NCI-H226 (cell line): Measurements from ENCODE around the gene PCDHGA1.

ENCODE experiments used
- DNase-seq: peaks from one replicate; pipeline ENCODE4 v3.0.0-alpha.2; 2015

Gene PCDHGA1

DNA sequence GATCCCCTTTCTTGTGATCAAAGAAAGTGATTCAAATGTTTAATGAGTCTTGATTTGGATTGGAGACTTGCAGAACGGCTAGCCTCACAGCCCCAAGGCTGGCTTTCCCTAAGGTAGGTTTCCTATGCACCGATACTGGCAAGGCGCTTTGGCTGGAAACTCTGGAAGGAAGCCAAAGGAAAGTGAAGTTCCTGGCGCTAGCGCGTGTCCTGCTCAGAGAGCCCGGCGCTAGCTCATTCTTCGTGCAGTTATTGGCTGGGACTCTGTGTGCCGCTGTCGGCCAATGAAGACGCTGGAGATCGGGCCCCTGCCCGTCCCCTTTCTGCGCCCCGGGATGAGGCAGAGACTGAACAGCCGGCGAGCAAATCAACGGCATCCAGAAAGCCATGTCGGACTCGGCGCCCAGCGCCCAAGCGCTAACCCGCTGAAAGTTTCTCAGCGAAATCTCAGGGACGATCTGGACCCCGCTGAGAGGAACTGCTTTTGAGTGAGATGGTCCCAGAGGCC, 145.4 kb downstream of the PCDHGA1 start, which contains the start of gene PCDHGC3:
Gene PCDHGC3, plus strand, starts transcription at position 342 of the 507 bp plus-strand sequence. Its CDS starts 151 bp downstream, at position 493.
- peak; percentile 95 for DNase-seq

DNA sequence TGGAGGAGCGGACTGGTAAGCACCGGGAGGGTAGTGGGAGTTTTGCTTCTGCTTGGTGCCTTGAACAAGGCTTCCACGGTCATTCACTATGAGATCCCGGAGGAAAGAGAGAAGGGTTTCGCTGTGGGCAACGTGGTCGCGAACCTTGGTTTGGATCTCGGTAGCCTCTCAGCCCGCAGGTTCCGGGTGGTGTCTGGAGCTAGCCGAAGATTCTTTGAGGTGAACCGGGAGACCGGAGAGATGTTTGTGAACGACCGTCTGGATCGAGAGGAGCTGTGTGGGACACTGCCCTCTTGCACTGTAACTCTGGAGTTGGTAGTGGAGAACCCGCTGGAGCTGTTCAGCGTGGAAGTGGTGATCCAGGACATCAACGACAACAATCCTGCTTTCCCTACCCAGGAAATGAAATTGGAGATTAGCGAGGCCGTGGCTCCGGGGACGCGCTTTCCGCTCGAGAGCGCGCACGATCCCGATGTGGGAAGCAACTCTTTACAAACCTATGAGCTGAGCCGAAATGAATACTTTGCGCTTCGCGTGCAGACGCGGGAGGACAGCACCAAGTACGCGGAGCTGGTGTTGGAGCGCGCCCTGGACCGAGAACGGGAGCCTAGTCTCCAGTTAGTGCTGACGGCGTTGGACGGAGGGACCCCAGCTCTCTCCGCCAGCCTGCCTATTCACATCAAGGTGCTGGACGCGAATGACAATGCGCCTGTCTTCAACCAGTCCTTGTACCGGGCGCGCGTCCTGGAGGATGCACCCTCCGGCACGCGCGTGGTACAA, 146.0 kb downstream of the PCDHGA1 start:
- peak; percentile 22 for DNase-seq

DNA sequence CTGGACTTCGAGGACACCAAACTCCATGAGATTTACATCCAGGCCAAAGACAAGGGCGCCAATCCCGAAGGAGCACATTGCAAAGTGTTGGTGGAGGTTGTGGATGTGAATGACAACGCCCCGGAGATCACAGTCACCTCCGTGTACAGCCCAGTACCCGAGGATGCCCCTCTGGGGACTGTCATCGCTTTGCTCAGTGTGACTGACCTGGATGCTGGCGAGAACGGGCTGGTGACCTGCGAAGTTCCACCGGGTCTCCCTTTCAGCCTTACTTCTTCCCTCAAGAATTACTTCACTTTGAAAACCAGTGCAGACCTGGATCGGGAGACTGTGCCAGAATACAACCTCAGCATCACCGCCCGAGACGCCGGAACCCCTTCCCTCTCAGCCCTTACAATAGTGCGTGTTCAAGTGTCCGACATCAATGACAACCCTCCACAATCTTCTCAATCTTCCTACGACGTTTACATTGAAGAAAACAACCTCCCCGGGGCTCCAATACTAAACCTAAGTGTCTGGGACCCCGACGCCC, 146.8 kb downstream of the PCDHGA1 start:
- DNase-seq = no peak

DNA sequence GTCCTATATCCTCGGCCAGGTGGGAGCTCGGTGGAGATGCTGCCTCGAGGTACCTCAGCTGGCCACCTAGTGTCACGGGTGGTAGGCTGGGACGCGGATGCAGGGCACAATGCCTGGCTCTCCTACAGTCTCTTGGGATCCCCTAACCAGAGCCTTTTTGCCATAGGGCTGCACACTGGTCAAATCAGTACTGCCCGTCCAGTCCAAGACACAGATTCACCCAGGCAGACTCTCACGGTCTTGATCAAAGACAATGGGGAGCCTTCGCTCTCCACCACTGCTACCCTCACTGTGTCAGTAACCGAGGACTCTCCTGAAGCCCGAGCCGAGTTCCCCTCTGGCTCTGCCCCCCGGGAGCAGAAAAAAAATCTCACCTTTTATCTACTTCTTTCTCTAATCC, 147.5 kb downstream of the PCDHGA1 start:
- DNase-seq = no peak

DNA sequence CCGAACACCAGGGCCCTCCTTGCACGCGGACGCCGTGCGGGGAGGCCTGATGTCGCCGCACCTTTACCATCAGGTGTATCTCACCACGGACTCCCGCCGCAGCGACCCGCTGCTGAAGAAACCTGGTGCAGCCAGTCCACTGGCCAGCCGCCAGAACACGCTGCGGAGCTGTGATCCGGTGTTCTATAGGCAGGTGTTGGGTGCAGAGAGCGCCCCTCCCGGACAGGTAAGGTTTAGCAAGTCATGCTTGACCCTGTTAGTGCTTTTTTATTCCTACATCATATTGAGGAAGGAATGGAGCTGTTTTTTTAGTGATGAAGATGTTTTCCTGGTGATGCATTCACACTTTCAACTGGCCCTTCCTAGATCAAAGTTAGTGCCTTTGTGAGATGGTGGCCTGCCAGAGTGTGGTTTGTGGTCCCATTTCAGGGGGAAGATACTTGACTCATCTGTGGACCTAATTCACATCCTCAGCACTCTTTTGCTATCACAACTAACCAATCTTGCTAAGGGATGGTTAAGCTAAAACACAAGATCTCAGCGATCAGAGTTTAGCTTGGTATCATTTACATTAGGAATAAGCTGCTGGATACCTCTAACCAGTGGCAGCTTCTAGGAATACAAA, 148.1 kb downstream of the PCDHGA1 start:
- no peak for DNase-seq

DNA sequence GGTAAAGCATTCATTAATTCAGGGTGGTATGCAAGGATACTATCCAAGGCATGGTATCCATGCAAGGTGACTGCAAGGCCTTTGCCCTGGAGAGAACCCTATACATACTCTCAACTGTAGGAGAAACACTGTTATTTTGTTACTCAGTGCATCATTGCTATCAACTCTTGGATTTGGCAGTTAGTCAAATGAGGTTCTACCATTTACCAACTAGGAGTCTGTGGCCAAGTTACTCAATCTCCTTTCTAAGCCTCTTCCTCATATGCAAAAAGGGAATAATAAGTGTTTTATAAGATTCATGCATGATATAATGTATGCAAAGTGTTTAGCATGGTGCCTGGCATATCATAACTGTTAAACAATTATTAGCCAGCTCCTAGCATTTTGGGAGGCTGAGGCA, 149.5 kb downstream of the PCDHGA1 start:
- DNase-seq = no peak

DNA sequence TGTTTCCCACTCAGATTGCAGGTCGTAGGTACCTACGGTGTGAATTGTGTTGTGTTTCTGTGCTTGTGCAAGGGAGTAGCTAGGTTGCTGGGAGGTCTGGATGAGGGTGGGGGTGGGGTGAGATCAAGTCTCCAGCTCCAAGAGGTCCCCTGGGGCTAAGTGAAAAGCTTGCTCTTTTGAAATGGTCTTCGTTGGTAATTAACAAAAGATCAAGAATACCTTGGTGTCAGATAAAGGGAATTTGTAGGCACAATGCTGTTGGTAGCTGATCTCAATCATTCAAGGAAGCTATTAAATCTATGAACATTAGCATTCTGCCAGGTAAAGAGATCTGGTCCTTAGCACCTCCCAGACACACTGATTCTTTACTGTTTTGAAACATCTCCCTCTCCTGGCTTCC, 153.6 kb downstream of the PCDHGA1 start:
- no peak for DNase-seq

DNA sequence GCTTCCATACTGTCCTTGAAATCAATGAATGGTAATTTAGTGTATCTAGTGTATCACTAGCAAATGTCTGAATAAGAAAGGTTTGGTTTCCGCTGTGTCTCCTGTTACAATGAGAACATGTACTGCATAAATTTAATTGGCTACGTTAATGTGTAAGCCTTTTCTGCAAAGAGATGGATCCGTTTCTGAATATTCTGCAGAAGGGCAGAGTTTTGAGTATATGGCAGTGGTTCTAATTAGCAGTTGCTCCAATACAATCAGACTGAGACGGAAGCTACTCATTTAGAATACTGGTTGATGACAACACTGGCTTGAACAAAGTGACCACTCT, 154.0 kb downstream of the PCDHGA1 start:
- no peak for DNase-seq

DNA sequence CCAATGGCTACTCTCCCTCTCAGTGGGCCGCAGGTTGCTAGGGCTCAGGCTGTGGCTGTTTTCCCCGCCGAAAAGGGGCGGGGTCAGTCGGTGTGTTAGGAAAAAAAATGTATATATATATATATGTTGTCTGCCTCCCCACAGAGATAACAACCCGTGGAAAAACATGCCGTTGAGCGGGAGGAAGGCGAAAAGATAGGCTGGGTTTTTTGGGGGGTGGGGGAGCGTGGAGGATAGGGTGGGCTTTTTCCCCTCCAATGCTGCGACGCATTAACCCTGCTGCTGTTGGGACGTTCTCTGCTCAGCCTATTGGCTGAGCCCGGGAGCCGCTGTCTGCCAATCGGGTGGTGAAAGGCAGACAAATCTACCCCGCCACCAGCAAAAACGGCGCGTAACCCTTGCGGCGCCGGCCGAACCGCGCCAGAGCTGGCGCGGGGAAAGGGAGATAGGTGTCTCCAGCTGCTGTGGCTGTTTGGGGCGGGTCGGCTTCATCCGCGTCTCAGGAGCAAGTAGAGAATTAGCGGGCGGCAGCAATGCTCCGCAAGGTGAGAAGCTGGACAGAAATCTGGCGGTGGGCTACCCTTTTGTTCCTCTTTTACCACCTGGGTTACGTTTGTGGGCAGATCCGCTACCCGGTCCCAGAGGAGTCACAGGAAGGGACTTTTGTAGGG, 154.5 kb downstream of the PCDHGA1 start, which contains the start of gene PCDHGC4:
Gene PCDHGC4, plus strand, starts transcription at position 390 of the 671 bp plus-strand sequence. Its CDS starts 144 bp downstream, at position 534.
- no peak for DNase-seq

DNA sequence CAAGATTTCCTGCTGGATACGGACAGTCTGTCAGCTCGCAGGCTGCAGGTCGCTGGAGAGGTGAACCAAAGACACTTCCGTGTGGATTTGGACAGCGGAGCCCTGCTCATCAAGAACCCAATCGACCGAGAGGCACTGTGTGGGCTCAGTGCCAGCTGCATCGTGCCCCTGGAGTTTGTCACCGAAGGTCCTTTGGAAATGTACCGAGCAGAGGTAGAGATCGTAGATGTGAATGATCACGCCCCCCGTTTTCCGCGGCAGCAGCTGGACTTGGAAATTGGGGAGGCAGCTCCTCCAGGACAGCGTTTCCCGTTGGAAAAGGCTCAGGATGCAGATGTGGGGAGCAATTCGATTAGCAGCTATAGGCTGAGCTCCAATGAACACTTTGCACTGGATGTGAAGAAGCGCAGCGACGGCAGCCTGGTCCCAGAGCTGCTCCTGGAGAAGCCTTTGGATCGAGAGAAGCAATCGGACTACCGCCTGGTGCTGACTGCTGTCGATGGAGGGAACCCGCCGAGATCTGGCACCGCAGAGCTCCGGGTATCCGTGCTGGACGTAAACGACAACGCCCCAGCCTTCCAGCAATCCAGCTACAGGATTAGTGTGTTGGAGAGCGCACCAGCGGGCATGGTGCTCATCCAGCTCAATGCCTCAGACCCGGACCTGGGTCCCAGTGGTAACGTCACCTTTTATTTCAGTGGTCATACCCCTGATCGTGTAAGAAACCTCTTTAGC, 155.2 kb downstream of the PCDHGA1 start:
- no peak for DNase-seq

DNA sequence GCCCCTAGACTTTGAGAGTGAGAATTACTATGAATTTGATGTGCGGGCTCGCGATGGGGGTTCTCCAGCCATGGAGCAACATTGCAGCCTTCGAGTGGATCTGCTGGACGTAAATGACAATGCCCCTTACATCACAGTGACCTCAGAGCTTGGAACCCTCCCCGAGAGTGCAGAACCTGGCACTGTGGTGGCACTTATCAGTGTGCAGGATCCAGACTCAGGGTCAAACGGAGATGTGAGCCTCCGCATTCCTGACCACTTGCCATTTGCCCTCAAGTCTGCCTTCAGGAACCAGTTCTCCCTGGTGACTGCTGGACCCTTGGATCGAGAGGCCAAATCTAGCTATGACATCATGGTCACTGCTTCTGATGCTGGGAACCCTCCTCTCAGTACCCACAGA, 155.8 kb downstream of the PCDHGA1 start:
- DNase-seq = no peak

DNA sequence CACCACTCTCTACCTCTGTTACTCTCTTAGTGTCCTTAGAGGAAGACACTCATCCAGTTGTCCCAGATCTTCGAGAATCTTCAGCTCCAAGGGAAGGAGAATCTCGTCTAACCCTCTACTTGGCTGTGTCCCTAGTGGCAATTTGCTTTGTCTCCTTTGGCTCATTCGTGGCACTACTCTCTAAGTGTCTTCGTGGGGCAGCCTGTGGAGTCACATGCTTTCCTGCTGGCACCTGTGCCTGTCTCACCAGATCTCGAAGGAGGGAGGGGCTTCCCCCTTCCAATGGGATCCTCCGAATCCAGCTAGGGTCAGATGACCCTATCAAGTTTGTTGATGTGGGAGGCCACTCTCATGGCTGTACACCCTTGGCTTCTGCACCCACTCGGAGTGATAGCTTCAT, 156.8 kb downstream of the PCDHGA1 start:
- no peak for DNase-seq

DNA sequence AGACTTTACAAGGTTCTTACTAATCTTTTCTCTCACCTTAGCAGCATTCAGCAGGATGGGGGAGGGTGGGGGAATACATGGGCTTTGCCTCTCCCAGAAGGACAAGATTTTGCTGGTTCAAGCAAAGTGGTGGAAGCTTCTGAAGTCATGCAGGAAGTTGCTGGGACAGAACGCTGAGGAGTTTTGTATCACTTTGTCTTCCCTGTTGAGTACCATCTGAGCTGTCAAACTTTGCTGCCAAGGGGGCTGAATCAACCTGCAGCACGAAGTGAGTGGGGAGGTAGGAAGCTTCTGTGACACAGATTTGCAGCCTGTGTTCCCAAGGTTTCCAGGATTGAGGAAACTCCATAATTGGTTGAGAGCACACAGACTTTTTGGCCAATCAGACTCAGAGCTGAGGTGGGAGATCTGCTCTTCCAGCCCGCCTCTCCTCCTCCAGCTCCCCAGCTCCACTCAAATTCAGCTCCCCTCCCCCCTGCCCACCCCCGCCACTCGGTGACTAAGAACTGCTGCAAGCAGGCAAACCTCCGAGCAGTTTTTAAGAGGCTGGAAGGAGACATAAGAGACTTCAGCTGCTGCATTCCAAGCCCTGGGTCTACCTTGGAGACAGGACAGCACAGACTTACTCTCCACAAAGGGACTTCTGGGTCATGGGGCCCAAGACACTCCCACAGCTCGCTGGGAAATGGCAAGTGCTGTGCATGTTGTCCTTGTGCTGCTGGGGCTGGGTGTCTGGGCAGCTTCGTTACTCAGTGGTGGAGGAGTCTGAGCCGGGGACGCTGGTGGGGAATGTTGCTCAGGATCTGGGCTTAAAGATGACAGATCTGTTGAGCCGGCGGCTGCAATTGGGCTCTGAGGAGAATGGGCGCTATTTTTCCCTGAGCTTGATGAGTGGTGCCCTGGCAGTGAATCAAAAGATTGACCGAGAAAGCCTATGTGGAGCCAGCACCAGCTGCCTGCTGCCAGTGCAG, 158.6 kb downstream of the PCDHGA1 start, which contains the start of gene PCDHGC5:
Gene PCDHGC5, plus strand, starts transcription at position 491 of the 971 bp plus-strand sequence. Its CDS starts 160 bp downstream, at position 651.
- DNase-seq = peak; percentile 44

DNA sequence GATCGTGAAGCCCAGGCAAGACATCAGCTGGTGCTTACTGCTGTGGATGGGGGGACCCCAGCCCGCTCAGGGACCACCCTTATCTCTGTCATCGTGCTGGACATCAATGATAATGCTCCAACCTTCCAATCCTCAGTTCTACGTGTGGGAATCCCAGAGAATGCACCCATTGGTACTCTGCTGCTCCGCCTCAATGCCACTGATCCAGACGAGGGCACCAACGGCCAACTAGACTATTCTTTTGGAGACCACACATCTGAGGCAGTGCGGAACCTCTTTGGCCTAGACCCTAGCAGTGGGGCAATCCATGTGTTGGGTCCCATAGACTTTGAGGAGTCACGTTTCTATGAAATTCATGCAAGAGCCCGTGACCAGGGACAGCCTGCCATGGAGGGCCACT, 159.5 kb downstream of the PCDHGA1 start:
- DNase-seq = no peak

DNA sequence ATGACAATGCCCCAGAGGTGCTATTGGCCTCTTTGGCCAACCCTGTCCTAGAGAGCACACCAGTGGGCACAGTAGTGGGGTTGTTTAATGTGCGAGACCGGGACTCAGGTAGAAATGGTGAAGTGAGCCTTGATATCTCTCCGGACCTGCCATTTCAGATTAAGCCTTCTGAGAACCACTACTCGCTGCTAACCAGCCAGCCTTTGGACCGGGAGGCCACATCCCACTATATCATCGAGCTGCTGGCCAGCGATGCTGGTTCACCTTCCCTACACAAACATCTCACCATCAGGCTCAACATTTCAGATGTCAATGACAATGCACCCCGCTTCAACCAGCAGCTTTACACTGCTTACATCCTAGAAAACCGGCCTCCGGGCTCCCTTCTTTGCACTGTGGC, 160.0 kb downstream of the PCDHGA1 start:
- DNase-seq = no peak

DNA sequence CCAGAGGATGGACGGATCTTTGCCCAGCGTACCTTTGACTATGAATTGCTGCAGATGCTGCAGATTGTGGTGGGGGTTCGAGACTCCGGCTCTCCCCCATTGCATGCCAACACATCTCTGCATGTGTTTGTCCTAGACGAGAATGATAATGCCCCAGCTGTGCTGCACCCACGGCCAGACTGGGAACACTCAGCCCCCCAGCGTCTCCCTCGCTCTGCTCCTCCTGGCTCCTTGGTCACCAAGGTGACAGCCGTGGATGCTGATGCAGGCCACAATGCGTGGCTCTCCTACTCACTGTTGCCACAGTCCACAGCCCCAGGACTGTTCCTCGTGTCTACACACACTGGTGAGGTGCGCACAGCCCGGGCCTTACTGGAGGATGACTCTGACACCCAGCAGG, 160.5 kb downstream of the PCDHGA1 start:
- DNase-seq = no peak

DNA sequence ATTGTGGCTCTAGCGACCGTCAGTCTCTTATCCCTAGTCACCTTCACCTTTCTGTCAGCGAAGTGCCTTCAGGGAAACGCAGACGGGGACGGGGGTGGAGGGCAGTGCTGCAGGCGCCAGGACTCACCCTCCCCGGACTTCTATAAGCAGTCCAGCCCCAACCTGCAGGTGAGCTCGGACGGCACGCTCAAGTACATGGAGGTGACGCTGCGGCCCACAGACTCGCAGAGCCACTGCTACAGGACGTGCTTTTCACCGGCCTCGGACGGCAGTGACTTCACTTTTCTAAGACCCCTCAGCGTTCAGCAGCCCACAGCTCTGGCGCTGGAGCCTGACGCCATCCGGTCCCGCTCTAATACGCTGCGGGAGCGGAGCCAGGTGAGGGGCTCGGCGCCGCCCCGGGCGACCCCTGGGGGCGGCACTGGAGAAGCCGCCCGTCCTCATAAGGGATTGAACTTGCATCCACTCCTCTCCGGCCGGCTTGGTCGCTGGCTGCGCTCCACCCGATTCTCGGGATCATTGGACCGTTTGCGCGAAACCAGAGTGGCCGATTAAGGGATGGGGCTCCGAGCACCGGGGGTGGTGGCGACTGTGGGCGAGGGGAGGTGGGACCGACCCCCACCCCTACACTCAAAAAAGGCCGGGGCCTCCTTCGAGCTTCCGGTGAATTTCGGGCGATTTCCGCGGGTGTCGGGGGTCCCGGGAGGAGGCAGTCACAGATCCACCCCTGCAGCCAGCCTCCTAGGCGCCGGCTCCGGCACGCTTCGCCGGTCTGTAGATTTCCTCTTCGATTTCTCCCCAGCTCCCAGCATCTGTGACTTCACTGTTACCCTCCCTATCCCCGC, 161.2 kb downstream of the PCDHGA1 start:
- DNase-seq = no peak

DNA sequence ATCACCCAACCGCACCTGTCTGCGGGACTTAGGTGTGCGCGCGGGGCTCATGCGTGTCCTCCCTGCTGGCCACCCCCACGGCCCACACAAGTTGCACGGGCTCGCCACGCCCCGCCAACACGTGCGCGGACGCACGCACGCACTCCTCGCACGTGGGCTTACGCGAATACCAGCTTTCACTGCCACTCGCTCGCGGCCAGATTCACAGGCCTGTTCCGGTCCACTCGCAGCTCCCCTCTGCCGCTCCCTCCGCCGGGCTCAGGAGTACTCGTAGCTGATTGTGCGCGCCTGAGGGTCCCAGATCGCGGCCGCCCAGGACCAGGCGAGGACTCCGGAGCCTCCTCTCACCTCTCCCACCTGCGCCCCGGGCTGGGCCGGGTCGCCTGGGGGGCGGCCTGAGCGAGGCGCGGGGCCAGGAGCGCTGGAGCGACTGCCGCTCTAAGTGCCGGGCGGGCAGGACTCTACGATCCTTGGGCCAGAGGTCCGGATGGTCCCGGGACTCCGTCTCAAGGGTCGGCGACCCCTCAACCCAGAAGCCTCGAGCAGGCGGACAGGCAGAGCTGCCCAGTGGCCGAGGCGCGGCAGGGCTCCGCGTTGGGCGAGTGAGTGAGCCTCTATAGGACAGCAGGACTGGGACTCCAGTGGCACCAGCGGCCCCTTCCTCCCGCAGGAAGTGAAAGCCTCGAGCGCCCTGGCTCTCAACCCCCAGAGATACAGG, 162.0 kb downstream of the PCDHGA1 start:
- DNase-seq = no peak
